ENCODE measurements around the gene CCDC90B.

The CCDC90B gene

DNA sequence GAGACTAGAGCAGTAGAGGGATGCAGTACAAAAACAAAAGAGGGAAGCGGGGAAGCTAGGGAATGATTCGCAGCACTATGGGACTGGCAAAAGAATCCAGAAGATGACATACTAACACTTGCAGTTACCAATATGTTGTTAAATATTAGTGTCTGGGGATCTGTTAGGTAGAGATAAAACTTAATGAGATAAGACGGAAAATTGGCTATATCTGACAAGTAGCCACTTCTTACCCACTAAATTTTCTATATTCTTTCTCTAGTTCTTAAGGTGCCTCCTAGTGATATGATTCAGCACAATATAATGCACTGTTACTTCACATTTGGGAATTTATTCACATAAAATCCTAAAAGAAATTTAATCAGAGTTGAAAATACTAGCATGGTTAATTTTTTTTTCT lies 30.8 kb downstream of the CCDC90B start:
- no peaks in the 10 kb centered on the region for H3K9me2 ChIP-seq (replicated peaks; ENCODE audit: control insufficient read depth, low read length)
- no peaks in the 10 kb centered on the region for H3K9me3 ChIP-seq (ENCODE audit: control insufficient read depth, insufficient read depth, low read length)
- TF ChIP-seq, protein P1, sequence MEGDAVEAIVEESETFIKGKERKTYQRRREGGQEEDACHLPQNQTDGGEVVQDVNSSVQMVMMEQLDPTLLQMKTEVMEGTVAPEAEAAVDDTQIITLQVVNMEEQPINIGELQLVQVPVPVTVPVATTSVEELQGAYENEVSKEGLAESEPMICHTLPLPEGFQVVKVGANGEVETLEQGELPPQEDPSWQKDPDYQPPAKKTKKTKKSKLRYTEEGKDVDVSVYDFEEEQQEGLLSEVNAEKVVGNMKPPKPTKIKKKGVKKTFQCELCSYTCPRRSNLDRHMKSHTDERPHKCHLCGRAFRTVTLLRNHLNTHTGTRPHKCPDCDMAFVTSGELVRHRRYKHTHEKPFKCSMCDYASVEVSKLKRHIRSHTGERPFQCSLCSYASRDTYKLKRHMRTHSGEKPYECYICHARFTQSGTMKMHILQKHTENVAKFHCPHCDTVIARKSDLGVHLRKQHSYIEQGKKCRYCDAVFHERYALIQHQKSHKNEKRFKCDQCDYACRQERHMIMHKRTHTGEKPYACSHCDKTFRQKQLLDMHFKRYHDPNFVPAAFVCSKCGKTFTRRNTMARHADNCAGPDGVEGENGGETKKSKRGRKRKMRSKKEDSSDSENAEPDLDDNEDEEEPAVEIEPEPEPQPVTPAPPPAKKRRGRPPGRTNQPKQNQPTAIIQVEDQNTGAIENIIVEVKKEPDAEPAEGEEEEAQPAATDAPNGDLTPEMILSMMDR (IDR thresholded peaks at IDR 0.05; ENCODE audit: low read depth, low read length, poor library complexity, severe bottlenecking): no peak
- no peak for TF ChIP-seq EZH2phosphoT487 (IDR thresholded peaks at IDR 0.05; ENCODE audit: borderline replicate concordance, low read length)
- peaks cover 12% of the 10 kb centered on the region; the same call in 1 of the 2 replicates for H3K36me3 ChIP-seq (ENCODE audit: control insufficient read depth, low read length)
- no peaks in the 10 kb centered on the region for H3F3A ChIP-seq (ENCODE audit: control insufficient read depth, insufficient read depth)
- no peak overlapping the region for H3K4me2 ChIP-seq (ENCODE audit: low read length)
- no peaks in the 10 kb centered on the region for H4K20me1 ChIP-seq (ENCODE audit: control insufficient read depth, insufficient read depth, low read depth, low read length)
- no peak overlapping the region for H3K4me3 ChIP-seq (ENCODE audit: low read length)
- H3K4me1 ChIP-seq (ENCODE audit: control insufficient read depth, low read length): no peaks in the 10 kb centered on the region
- H3K79me2 ChIP-seq (ENCODE audit: control insufficient read depth, low read length): no peaks in the 10 kb centered on the region
- no peaks in the 10 kb centered on the region for H3K27me3 ChIP-seq (ENCODE audit: control insufficient read depth, low read length)
- H3K27ac ChIP-seq (ENCODE audit: low read depth, low read length): no peak overlapping the region

DNA sequence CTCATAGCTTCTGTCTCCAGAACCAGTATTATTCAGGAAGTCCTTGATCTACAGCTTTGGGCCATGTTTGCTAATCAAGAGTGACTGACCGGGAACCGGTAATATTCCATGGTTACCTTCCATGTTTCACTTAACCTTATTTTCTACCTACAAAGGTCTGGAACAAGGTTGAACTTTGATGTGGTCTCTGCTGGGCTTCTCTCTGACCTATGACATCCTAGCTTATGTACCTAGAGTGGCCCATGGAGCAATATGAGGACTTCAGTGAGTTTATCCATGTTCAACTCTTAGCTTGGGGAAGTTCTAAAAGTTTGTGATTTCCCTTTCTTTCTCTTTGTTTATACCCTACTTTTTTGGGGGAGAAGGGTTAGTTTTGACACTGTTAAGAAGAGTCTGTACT lies 33.2 kb downstream of the CCDC90B start:
- no peak for TF ChIP-seq EZH2phosphoT487 (IDR thresholded peaks at IDR 0.05; ENCODE audit: borderline replicate concordance, low read length)
- H4K20me1 ChIP-seq (ENCODE audit: control insufficient read depth, insufficient read depth, low read depth, low read length): no peaks in the 10 kb centered on the region
- peaks cover 11% of the 10 kb centered on the region for H3K4me1 ChIP-seq (ENCODE audit: control insufficient read depth, low read length)
- H3K27me3 ChIP-seq (ENCODE audit: control insufficient read depth, low read length): no peaks in the 10 kb centered on the region
- H3K9me2 ChIP-seq (replicated peaks; ENCODE audit: control insufficient read depth, low read length): no peaks in the 10 kb centered on the region
- H3K79me2 ChIP-seq (ENCODE audit: control insufficient read depth, low read length): no peaks in the 10 kb centered on the region
- no peaks in the 10 kb centered on the region for H3F3A ChIP-seq (ENCODE audit: control insufficient read depth, insufficient read depth)
- H3K36me3 ChIP-seq (ENCODE audit: control insufficient read depth, low read length): peaks cover 5% of the 10 kb centered on the region; the same call in 1 of the 2 replicates
- no peak overlapping the region for H3K4me2 ChIP-seq (ENCODE audit: low read length)
- H3K27ac ChIP-seq (ENCODE audit: low read depth, low read length): no peak overlapping the region
- no peaks in the 10 kb centered on the region for H3K9me3 ChIP-seq (ENCODE audit: control insufficient read depth, insufficient read depth, low read length)
- no peak overlapping the region for H3K4me3 ChIP-seq (ENCODE audit: low read length)

DNA sequence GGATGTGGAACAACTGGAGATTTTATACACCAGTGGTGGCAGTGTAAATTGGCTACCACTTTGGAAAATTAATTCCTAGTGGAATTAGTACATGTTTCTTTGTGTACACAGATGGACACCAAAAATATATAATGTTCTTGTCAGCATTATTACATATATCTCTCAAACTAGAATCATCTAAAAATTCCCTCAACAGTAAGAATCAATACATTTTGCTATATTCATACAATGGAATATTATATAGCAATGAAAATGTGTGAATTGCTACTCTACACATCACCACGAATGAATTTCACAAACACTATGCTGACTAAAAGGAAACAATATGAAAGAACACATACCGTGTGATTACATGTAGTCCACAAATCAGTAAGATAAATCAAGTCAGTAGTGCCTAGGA lies 33.9 kb downstream of the CCDC90B start:
- no peaks in the 10 kb centered on the region for H3K9me2 ChIP-seq (replicated peaks; ENCODE audit: control insufficient read depth, low read length)
- TF ChIP-seq, protein P1 (IDR thresholded peaks at IDR 0.05; ENCODE audit: low read depth, low read length, poor library complexity, severe bottlenecking): no peak
- TF ChIP-seq EZH2phosphoT487 (IDR thresholded peaks at IDR 0.05; ENCODE audit: borderline replicate concordance, low read length): no peak
- no peaks in the 10 kb centered on the region for H3K79me2 ChIP-seq (ENCODE audit: control insufficient read depth, low read length)
- no peak overlapping the region for H3K4me3 ChIP-seq (ENCODE audit: low read length)
- no peaks in the 10 kb centered on the region for H3F3A ChIP-seq (ENCODE audit: control insufficient read depth, insufficient read depth)
- H4K20me1 ChIP-seq (ENCODE audit: control insufficient read depth, insufficient read depth, low read depth, low read length): no peaks in the 10 kb centered on the region
- no peaks in the 10 kb centered on the region for H3K36me3 ChIP-seq (ENCODE audit: control insufficient read depth, low read length)
- H3K4me2 ChIP-seq (ENCODE audit: low read length): no peak overlapping the region
- no peaks in the 10 kb centered on the region for H3K27me3 ChIP-seq (ENCODE audit: control insufficient read depth, low read length)
- H3K27ac ChIP-seq (ENCODE audit: low read depth, low read length): no peak overlapping the region
- no peaks in the 10 kb centered on the region for H3K9me3 ChIP-seq (ENCODE audit: control insufficient read depth, insufficient read depth, low read length)
- peaks cover 11% of the 10 kb centered on the region for H3K4me1 ChIP-seq (ENCODE audit: control insufficient read depth, low read length)

DNA sequence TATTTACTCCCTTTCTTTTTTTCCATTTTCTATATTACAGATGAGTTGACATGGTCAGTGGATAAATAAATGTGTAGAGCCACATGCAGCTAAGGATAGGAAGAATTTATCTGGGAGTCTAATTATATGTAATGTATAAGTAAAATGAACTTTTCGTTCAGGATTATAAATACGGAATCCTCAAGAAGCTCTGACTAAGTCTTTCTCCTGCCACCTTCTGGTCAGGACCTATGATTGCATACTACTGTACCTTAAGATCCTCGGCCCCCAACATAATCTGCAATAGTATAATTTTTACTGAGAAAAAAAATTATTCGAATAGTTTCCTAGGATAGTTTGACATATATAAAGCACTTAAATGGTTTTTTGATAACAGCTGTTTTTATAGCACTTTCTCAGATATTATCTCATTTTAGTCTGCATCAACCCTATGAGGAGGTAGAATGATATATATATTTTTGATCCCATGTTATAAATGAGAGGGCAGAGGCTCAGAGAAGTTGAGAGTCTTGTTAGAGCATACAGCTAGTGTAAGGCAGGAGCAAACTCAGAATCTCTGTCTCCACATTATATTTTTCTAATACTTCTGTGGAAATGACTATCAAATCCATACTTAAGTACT lies 36.1 kb downstream of the CCDC90B start:
- Histone ChIP-seq H3K27ac (ENCODE audit: low read depth, low read length) (no peak overlapping the region), H3F3A (ENCODE audit: control insufficient read depth, insufficient read depth) (no peaks in the 10 kb centered on the region), H3K4me1 (ENCODE audit: control insufficient read depth, low read length) (peaks cover 11% of the 10 kb centered on the region), H3K9me3 (ENCODE audit: control insufficient read depth, insufficient read depth, low read length) (no peaks in the 10 kb centered on the region), H3K9me2 (replicated peaks; ENCODE audit: control insufficient read depth, low read length) (no peaks in the 10 kb centered on the region), H3K27me3 (ENCODE audit: control insufficient read depth, low read length) (no peaks in the 10 kb centered on the region), H3K4me3 (ENCODE audit: low read length) (no peak overlapping the region), H3K79me2 (ENCODE audit: control insufficient read depth, low read length) (no peaks in the 10 kb centered on the region), H3K4me2 (ENCODE audit: low read length) (no peak overlapping the region), H4K20me1 (ENCODE audit: control insufficient read depth, insufficient read depth, low read depth, low read length) (no peaks in the 10 kb centered on the region), H3K36me3 (ENCODE audit: control insufficient read depth, low read length) (no peaks in the 10 kb centered on the region)
- no peak for TF ChIP-seq EZH2phosphoT487 (IDR thresholded peaks at IDR 0.05; ENCODE audit: borderline replicate concordance, low read length)
- TF ChIP-seq, protein P1 (IDR thresholded peaks at IDR 0.05; ENCODE audit: low read depth, low read length, poor library complexity, severe bottlenecking): peak; percentile 79
